Islet of Langerhans (tissue), 1 donor: ENCODE results near the gene LPP.

Source experiments
- FAIRE-seq: peaks from one replicate; lab custom pipeline; 2011; peaks lifted over from hg19 to GRCh38; lab: Jason Lieb, UNC

The LPP gene

DNA sequence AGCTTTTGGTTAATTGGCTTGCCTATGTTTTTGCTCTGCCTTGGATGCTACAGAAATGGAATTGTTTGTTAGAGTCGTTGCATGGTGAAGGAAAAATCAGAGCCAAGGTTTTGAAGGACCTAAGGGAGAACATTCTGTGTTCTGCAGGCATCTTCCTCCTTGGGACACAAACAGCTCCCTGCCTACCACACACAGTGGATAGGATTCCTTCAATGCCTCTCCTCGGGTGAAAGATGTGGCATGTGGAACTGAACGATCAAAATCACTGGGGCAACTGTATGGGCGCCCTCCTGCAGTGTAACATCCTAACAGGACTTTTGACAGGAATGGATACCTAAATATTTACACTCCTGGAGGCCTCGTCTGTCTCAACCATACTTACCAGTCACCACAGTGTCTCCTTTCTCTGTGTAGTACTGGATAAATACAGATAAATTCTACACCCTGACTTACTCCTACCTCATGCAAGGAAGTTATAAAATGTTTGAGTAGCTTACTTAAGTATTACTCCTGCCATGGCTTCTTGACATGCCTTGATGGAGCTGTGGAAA is 100.6 kb downstream of the LPP start:
- FAIRE-seq: no peak

DNA sequence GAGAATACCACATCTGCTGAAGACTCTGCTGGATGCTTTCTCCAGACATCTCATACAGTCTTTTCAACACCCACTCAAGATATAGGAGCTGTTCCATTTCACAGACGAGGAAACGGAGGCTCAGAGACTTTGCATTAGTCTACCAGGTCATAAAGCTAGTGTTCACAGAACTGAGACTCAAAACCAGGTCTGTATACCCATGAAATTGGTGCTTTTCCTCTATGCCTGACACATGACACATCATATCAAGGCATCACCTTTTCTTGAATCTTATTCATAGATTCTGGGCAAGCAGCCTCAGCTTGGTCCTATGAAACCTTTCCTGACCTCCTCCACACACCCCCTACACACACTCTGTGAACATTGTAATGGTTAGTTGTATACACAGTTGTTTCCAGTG is 101.2 kb downstream of the LPP start:
- no peak for FAIRE-seq

DNA sequence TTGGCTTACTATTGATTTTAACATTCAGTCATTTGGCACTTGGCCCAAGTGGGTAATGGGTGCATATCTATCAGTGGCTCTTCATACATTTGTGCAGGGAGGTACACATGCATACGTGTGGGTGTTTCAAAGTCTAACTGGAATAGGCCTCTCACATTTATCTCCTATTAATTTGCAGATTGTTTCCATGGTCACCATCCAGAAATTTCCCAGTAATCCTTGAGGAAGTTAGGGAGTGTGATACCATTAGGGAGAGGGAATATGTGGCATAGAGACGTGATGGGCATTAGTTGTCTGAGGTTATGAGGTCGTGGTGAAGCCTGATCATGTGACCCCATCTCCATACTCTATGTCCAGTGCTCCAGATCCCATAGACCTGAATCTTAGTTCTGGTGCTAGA is 102.8 kb downstream of the LPP start:
- FAIRE-seq: no peak

DNA sequence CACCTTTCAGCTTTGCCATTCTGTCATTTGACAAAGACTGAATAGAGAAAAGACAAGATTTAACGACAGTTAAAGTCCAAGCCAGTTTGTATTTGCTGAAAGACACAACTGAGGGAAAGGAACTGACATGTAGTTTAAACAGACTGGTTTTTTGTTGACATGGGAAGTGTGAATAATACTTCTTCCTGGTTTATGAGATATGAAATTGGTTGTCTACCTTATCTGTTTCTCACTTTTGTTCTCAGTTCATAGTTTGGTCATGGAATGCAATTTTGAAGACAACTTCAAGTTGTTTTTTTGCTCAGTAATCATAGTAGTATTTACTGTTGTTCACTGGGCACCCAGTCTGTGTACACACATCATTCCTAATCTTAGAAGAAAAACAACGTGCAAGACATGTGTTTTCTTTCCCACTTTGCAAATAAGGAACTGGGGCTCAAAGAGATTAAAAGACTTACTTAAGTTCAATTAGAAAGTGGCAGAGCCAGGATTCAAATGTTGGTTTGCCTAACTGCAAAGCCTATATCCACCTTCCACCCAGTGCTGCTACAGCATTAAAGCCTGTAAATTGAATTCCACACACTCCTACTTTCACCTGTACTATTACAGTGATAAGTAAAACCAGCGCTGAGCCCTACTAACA is 103.5 kb downstream of the LPP start:
- no peak for FAIRE-seq

DNA sequence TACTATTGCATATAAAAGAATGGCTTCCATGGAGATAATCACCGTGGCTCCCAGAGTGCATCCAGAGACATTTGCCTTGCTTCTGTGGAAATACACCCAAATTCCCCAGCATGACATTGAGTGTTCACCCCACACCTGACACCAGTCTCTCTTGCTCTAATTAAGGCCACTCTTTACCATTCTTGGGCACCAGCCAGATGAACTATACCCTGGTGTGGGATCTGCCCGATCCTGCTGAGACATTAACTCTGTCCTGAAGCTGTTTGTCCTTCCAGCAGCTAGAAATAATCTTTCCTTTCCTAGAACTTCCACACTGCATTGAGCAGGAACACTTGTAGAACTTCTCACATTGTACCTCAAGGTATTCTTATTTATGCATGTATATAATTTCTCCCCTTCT is 105.2 kb downstream of the LPP start:
- no peak for FAIRE-seq

DNA sequence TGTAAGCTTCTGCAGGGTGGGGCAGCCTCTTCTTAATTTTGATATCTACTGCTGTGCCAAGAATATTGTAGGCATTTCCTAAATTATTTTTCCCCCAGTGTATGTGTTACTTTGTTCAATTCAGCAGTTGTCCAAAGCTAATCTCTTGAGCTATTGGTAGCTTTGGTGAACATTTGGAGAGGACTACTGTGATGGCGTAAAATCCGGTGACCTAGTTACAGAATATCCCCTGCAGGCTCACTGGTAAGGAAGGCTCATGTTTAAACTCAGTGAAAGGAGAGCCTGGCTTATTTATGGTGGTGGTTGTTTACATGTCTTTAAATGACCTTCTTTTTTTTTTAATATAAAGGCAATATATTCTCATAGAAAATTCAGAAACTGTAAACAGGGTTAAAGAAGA is 105.6 kb downstream of the LPP start:
- no peak for FAIRE-seq

DNA sequence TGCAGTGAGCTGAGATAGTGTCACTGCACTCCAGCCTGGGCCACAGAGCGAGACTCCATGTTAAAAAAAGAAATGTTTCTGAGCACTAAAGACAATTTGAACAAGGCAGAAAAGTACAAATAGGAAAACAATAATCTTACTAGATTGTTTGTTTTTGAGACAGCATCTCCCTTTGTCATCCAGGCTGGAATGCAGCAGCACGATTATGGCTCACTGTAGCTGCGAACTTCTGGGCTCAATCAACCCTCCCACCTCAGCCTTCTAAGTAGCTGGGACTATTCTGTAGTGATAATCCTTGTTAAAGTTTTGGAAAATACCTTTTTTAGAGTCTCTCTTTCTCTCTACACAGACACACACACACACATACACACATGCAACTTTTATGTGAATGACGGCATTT is 107.1 kb downstream of the LPP start:
- no peak for FAIRE-seq

DNA sequence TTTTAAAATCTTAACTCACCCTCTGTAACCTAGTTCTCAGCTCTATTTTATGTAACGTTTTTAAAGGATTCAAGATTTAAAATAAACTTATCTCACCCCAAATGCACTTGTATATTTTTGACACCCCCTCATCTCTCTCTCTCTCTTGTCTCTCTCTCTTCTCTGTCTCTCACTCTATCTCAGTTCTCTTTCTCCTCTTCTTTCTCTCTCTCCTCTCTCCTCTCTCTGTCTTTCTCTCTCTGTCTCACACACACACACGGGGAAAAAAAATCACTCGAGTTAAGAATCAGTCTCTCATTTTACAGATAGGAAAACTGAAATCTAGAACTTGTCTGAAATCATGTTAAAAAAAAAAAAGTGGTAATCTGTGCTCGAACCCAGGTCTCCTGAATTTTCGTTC is 108.5 kb downstream of the LPP start:
- no peak for FAIRE-seq

DNA sequence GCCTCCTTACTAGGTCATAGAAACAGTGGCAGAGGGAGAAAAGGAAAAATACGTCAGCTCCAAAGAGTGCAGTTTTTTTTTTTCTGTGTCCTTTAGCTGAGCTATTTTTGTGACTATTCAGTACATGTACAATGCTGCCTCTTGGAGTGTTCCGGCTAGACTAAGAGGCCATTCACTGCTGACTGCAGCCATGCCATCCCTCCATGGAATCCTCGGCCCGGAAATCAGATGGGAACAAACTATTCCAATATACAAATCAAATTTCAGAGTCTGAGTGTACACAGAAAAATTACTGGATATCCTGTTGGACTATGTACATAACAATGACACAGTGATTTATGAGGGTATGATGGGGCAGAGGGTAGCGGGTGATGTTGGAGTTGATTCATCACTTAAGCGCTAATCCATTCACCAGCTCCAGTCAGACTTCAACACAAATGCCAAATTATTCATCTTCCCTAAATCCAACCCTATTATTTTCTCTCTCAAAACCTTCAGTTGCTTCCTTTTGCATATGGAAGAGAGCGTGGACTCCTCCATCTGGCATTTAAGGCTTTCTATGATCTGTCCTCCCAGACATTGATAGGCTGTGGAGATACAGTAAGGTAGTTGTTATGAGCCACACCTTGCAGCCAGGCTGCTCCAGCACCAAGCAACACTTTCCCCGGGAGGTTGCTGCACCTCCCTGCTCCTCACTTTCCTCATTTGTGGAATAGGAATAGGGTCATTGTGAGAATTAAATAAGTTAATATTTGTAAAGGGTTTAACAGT is 109.1 kb downstream of the LPP start:
- FAIRE-seq: no peak

DNA sequence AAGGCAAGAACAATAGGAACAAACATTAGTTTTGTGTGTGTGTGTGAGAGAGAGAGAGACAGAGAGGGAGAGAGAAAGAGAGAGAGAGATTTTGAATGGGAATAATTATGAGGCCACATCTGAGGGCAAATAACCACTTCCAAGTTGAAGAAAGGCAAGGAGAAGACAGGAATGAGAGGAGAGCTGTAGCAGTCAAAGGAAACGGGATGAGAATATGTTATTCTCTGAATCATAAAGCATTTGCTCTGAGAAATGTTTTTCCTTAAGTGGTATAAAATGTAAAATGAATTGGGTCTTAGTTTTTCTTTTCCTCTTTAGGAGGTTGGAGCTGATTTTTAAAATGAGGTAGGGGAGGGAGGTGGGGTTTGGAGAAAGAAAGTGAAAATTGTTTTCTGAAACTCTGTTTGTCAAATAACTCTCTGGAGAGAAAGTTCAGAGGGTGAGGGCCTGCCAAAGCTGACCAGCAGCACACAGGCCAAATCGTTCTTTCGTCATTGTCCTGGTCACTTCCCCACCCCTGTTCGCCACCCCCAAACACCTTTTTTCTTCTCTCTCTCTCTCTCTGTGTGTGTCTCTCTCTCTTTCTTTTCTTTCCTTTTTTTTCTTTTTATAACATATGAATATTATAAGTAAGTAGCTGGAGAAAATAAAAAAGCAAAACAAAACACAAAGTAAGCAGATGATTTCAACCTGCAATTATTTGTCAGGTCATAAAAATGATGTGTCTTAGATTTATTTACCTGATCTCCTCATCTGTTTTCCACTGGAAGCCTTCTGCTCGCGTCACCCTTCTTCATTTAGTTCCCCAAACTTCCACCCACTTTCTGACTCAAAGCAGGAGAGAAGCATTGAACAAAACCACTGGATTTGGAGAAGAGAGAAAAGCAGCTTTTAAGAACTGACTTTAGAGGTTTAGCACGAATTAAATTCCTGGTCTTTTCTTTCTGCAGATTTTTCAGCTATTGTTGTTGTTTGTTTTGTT is 110.6 kb downstream of the LPP start:
- no peak for FAIRE-seq

DNA sequence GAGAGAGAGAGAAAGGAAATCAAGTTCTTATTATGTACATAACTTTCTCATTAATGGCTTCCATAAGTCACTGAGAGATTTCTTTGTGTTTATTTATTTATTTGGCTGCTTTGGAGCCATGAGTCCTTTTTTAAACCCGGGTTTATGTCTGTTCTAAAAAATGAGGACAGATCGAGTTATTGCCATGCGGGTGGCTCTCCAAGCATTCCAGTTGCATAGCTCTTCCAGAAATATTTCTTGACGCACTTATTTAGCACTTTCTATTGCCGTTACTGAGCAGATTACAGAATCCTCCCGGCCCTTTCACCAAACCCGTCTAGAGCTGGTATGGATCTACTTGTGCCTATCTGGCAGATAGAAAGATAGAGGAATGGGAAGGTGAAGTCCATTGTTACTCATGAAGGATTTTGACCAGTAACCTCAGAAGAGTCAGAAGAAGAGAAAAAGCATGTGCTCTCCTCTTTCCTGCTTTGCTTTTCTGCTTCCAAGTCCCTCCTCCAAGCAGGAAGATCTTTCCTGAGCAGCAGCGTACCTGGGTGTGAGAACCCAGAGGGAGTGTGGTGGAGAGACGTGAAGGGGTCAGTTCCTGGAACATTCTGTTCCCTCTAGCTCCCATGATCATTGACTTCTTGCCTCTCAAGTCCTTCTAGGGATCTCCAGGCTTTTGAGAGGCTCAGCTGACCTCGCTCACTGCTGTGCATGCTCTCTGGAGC is 112.8 kb downstream of the LPP start:
- no peak for FAIRE-seq

DNA sequence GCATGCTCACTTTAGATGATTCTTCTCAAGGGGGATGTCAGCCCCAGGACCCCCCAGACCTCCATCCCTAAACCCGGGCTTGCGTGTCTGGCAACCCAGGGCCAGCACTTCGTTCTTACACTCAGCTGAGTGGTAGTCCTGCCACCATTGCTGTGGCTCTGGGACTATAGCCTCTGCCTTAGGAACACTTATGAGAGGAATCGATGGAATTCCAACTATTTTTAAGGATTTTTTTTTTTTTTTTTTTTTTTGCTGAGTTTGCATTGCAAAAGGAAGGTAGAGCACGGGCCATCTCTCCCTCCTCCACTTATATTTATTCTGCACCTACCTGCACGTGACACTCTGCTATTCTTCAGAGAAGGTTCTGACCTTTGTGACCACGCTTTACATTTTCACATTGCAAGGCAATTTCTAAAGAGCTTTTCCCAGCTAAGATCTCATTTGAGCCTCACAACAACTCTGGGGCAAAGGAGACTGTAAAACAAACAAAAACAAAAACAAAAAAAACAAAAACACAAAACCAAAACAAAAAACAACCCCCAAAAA is 113.9 kb downstream of the LPP start:
- no peak for FAIRE-seq

DNA sequence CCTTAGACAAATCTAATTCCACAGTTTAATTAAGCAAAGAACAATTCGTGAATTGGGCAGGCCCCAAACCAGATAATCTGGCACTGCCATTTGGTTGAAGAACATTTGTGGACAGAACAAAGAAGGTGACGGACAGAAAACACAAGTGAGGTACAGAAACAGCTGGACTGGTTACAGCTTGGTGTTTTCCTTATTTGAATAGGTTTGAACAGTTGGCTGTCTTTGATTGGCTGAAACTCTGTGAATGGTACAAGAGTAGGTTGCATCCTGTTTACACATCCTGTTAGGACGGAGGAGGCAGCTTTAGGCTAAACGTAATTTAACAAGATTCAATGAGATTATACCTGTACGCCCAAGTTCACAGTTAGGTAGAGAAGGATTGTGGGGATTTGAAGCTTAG is 114.4 kb downstream of the LPP start:
- FAIRE-seq: no peak

DNA sequence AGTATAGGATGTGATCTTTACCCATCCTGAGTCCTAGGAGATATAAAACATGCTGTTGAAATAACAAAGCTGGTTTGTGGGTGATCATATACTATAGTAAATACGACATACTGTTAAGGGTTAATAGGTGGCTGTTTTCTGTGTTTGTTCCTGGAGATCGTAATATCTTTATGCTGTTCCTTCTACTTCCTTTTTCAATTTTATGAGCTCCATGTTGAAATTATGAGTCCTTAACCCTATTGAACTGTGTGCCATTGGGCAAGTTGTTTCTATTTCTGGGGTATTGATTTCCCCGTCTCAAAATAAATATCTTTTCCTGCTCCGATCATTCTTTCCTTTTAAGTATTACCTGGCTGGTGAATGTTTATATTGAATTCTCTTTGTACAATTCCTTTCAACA is 115.1 kb downstream of the LPP start:
- no peak for FAIRE-seq

DNA sequence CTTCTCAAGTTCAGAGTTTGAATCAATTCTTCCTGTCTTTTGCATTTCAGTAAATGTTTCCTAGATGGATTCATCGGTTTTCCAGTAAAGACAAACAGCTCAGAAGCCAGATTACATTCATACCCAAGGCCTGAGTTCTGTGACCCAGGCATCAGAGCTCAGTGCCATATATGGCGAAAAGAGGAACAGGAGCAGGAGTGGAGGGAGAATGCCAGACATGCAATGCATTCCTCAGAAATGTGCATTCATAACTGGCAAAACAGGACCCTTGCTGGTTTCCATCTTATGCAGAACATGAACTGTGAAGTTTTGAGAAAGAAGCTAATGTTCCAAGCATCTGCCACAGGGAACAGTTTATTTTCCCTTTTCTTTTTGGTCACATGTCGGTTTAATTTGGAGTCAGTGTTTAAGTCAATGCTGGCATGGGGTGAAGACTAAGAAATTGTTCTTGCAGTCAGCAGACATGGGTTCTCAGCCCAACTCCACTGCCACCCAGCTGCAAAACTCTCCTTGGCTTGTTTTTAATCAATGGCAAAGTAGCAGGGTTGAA is 116.5 kb downstream of the LPP start:
- no peak for FAIRE-seq

DNA sequence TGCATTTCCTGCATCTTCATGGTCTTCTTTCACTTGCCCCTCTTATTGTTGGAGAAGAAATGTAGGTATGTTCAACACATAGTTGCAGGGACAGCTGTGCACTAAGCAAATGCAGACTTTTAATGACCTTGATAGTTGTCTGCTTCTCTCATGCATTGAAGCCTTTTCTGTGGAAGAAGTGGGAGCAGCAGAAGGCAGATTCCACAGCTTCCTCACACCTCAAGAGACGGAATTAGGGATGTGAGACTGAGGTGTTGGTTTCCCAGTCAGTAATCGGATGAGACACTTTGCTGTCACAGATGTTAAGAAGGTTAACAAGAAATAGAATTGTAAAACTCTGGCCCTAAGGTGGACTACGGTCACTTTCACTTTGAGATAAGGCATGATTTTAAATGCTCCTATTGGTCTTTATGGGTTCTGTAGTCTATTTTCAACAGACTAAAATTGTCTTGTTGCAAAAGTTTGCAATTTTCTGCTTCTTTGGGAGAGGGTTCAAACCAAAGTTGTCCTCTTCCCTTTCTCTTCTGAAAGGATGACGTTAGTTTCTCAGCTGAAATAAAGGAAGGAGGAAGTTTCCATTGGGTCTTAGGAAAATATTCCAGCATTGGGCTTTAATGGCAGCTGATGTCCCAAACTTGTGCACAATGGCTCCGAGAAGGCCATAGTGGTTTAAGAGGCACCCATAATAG is 117.4 kb downstream of the LPP start:
- no peak for FAIRE-seq

DNA sequence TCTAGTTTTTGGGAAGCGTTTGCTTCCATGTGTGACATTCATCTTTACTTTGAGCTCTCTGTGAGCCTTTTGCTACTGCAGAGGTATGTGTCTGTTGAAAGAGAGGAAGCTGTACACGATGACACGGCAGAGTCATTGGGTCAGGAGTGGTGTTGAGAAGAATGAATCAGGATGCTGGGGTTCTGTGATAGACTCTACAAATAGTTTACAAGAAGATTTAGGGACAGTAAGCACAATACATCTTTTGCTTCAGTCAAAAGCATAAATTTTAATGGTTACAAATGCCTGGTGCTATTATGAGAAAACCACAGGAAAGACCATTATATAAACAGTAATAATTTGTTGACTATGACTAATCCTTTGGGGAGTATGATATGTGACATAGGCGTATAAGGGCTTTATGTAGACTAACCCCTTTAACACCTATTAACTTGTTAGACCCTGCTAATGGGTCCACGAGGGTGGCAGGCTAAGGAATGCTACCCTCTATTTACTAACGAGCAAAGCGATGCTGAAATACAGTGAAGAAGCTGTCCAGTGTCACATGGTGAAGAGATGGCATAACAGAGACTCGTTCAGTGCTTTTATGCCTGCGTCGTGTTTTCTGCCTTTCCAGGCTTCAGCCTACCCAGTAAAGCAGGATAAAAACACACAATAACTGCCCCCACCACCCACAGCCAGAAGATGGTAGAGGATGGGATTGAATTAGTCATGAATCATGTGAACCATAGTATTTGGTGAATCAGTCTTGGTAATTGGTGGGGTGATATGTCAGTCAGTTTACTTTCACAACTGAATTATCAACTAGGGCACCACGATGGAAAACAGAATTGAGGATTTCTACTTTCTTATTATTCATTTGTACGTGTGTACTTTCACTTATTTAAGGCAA is 118.8 kb downstream of the LPP start:
- FAIRE-seq: no peak

DNA sequence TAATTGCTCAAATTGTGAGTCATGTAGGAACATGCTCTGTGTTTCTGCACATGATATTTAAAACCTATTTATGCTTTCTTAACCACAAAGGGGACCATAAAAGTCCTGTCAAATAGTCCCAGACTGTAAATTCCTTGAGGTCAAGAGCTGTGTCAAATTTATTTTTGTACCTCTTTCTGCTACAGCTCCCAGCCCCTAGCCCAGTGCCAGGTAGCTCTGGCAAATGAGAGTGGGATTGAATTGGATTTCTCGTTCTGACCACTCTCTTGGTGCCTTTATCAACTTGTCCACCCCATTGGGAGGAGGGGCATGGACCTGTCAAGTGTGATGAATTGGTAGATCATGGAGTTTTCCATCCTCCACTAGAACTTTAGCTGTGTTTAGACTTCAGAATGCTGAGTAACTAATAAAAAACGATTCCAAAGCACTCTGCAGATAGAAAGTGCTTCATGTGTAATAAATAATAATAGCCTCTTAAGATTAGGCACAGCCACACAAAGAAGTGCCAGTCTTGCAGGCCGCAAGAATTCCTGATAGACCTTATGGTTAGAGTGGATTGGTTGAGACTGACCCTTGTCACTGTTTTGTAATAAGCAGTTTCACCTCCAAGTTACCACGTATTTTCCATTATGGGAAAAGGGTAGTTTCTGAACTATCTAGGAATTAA is 120.4 kb downstream of the LPP start:
- no peak for FAIRE-seq

DNA sequence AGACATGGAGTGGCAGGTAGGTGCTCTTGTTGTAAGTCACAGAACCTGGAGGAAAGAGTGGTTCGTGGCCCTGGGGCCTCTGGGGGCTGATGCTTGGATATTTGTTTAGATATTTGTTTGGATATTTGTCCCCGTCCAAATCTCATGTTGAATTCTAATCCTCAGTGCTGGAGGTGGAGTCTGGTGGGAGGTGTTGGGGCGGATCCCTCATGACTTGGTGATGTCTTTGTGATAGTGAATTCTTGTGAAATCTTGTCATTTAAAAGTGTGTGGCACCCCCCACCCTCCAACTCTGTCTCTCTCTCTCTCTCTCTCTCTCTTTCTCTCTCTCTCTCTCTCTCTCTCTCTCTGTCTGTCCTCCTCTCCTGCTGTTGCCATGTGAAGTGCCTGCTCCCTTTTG is 122.4 kb downstream of the LPP start:
- FAIRE-seq: no peak
